Erythroblast (primary cell): Measurements from ENCODE around the gene CAPN10.
A peak's percentile ranks its signal among the peaks of the same experiment; 100 is the strongest.

Source experiments
- DNase-seq, 2 experiments: peaks; one replicate each; lab custom pipeline; 2025; lab: John Stamatoyannopoulos, UW
- GATA1 ChIP-seq: IDR thresholded peaks from 2 replicates; pipeline ENCODE4 v1.6.1; 2011; ENCODE audit warnings: low read depth, mild to moderate bottlenecking, control low read depth, low read length, moderate library complexity
- POLR2A ChIP-seq: IDR thresholded peaks from 2 replicates; pipeline ENCODE4 v1.6.1; 2011; ENCODE audit warnings: mild to moderate bottlenecking, low read length

CAPN10 gene

GRCh38 chr2:240595381-240596079 lies 9.0 kb downstream of the CAPN10 start:
- no peak for TF ChIP-seq GATA1
- no peak for TF ChIP-seq POLR2A
- peak; percentile 19 to 27 for DNase-seq

GRCh38 chr2:240596080-240596460 lies 9.5 kb downstream of the CAPN10 start:
- DNase-seq = no peak
- TF ChIP-seq GATA1 = no peak
- no peak for TF ChIP-seq POLR2A

- TF ChIP-seq GATA1 (no peak), POLR2A (no peak)
- no peak for DNase-seq
These were observed 10.0 kb downstream of the CAPN10 start for GRCh38 chr2:240596491-240596931.

GRCh38 chr2:240597054-240597418 lies 10.5 kb downstream of the CAPN10 start:
- TF ChIP-seq GATA1 (no peak), POLR2A (no peak)
- DNase-seq = no peak

- TF ChIP-seq GATA1 (no peak), POLR2A (no peak)
- no peak for DNase-seq
These were observed 11.1 kb downstream of the CAPN10 start for GRCh38 chr2:240597419-240598181.

- TF ChIP-seq GATA1 (no peak), POLR2A (no peak)
- DNase-seq = no peak
These were observed 11.9 kb downstream of the CAPN10 start for GRCh38 chr2:240598311-240598911.

GRCh38 chr2:240599141-240599583 lies 12.6 kb downstream of the CAPN10 start:
- no peak for DNase-seq

GRCh38 chr2:240600451-240600961 lies 14.0 kb downstream of the CAPN10 start:
- no peak for DNase-seq
- TF ChIP-seq POLR2A (no peak), GATA1 (no peak)

More at GRCh38 chr2:240599141-240599583, 12.6 kb downstream of the CAPN10 start:
- TF ChIP-seq GATA1 = no peak
- no peak for TF ChIP-seq POLR2A

GRCh38 chr2:240601061-240601830 lies 14.7 kb downstream of the CAPN10 start:
- no peak for DNase-seq
- TF ChIP-seq POLR2A = no peak
- no peak for TF ChIP-seq GATA1

GRCh38 chr2:240601831-240602160 lies 15.3 kb downstream of the CAPN10 start:
- no peak for DNase-seq

GRCh38 chr2:240602266-240603050 lies 15.9 kb downstream of the CAPN10 start:
- DNase-seq = no peak
- TF ChIP-seq POLR2A (no peak), GATA1 (no peak)

More at GRCh38 chr2:240601831-240602160, 15.3 kb downstream of the CAPN10 start:
- TF ChIP-seq POLR2A (no peak), GATA1 (no peak)

GRCh38 chr2:240603081-240603835 lies 16.7 kb downstream of the CAPN10 start:
- DNase-seq = no peak

More at GRCh38 chr2:240603081-240603835, 16.7 kb downstream of the CAPN10 start:
- TF ChIP-seq GATA1 = no peak
- TF ChIP-seq POLR2A = no peak
